H9 (cell line): Measurements from ENCODE around the gene SPSB2. TPM values are rescaled to one million over a fixed set of nuclear protein-coding genes. Genes with fewer than 3 reads are reported as not detected.

ENCODE experiments used
- DNase-seq: peaks from one replicate; pipeline ENCODE4 v3.0.0-alpha.2; 2017
- H2AFZ ChIP-seq: one replicate; pipeline ENCODE4 v1.6.1; 2013; ENCODE audit warnings: mild to moderate bottlenecking, low read length, control low read depth, moderate library complexity
- H2AK5ac ChIP-seq: 2 replicates; pipeline ENCODE4 v1.6.1; 2013; ENCODE audit warnings: low read length, control low read depth, mixed read lengths; ENCODE audit not compliant: insufficient read length
- H2BK120ac ChIP-seq: one replicate; pipeline ENCODE4 v1.6.1; 2013; ENCODE audit warnings: low read depth, mild to moderate bottlenecking, low read length, control low read depth, inconsistent platforms; ENCODE audit not compliant: poor library complexity, severe bottlenecking
- H2BK12ac ChIP-seq: 2 replicates; pipeline ENCODE4 v1.6.1; 2013; ENCODE audit warnings: low read length, control low read depth, mixed read lengths, low read depth; ENCODE audit not compliant: insufficient read length
- H2BK15ac ChIP-seq: 2 replicates; pipeline ENCODE4 v1.6.1; 2013; ENCODE audit warnings: low read depth, low read length, control low read depth
- H2BK20ac ChIP-seq: one replicate; pipeline ENCODE4 v1.6.1; 2013; ENCODE audit warnings: low read depth, mild to moderate bottlenecking, low read length, control low read depth, inconsistent platforms; ENCODE audit not compliant: poor library complexity, severe bottlenecking
- H2BK5ac ChIP-seq: 2 replicates; pipeline ENCODE4 v1.6.1; 2013; ENCODE audit warnings: low read length, control low read depth, mixed read lengths; ENCODE audit not compliant: insufficient read length
- H3K14ac ChIP-seq: 2 replicates; pipeline ENCODE4 v1.6.1; 2013; ENCODE audit warnings: low read length, control low read depth; ENCODE audit not compliant: insufficient read depth
- H3K18ac ChIP-seq: 2 replicates; pipeline ENCODE4 v1.6.1; 2013; ENCODE audit warnings: low read depth, mild to moderate bottlenecking, mixed read lengths, low read length, control low read depth; ENCODE audit not compliant: insufficient read length
- H3K23ac ChIP-seq: 2 replicates; pipeline ENCODE4 v1.6.1; 2013; ENCODE audit warnings: low read length, control low read depth, mixed read lengths, low read depth; ENCODE audit not compliant: insufficient read length
- H3K23me2 ChIP-seq: 2 replicates; pipeline ENCODE4 v1.6.1; 2013; ENCODE audit warnings: low read depth, mild to moderate bottlenecking, mixed read lengths, low read length, control low read depth; ENCODE audit not compliant: insufficient read length, poor library complexity, severe bottlenecking
- H3K27ac ChIP-seq: 2 replicates; pipeline ENCODE4 v1.5.1; 2013; ENCODE audit warnings: low read length, control low read depth, mixed read lengths, low read depth; ENCODE audit not compliant: insufficient read length
- H3K27me3 ChIP-seq: 2 replicates; pipeline ENCODE4 v1.6.1; 2013; ENCODE audit warnings: low read length, control low read depth, inconsistent platforms; ENCODE audit not compliant: insufficient read depth
- H3K4ac ChIP-seq: 2 replicates; pipeline ENCODE4 v1.6.1; 2013; ENCODE audit warnings: low read depth, mild to moderate bottlenecking, control low read depth, inconsistent platforms, low read length, moderate library complexity
- H3K4me1 ChIP-seq: 2 replicates; pipeline ENCODE4 v1.6.1; 2013; ENCODE audit warnings: low read length, control low read depth, inconsistent platforms; ENCODE audit not compliant: insufficient read depth
- H3K4me2 ChIP-seq: 2 replicates; pipeline ENCODE4 v1.6.1; 2013; ENCODE audit warnings: low read length, control low read depth, mixed read lengths; ENCODE audit not compliant: insufficient read length, insufficient read depth
- H3K56ac ChIP-seq: 2 replicates; pipeline ENCODE4 v1.6.1; 2013; ENCODE audit warnings: low read depth, mild to moderate bottlenecking, mixed read lengths, low read length, control low read depth; ENCODE audit not compliant: insufficient read length
- H3K79me1 ChIP-seq: 2 replicates; pipeline ENCODE4 v1.6.1; 2013; ENCODE audit warnings: low read depth, mild to moderate bottlenecking, moderate library complexity, low read length, control low read depth, inconsistent platforms; ENCODE audit not compliant: insufficient read depth, poor library complexity, severe bottlenecking
- H3K79me2 ChIP-seq: 2 replicates; pipeline ENCODE4 v1.6.1; 2013; ENCODE audit warnings: low read length, control low read depth, inconsistent platforms; ENCODE audit not compliant: insufficient read depth
- H3K9ac ChIP-seq: 2 replicates; pipeline ENCODE4 v1.6.1; 2013; ENCODE audit warnings: low read length, control low read depth, mixed read lengths; ENCODE audit not compliant: insufficient read length; ENCODE audit errors: extremely low read depth
- H3K9me3 ChIP-seq: one replicate; pipeline ENCODE4 v1.6.1; 2013; ENCODE audit warnings: low read depth, low read length, inconsistent platforms; ENCODE audit not compliant: control insufficient read depth
- H3T11ph ChIP-seq: one replicate; pipeline ENCODE4 v1.6.1; 2013; ENCODE audit warnings: mild to moderate bottlenecking, low read length, control low read depth, inconsistent platforms
- H4K20me1 ChIP-seq: one replicate; pipeline ENCODE4 v1.6.1; 2013; ENCODE audit not compliant: control insufficient read depth, insufficient read length, insufficient read depth
- H4K5ac ChIP-seq: 2 replicates; pipeline ENCODE4 v1.6.1; 2013; ENCODE audit warnings: low read depth, mild to moderate bottlenecking, mixed read lengths, low read length, control low read depth; ENCODE audit not compliant: insufficient read length
- H4K8ac ChIP-seq: replicated peaks from 2 replicates; pipeline ENCODE4 v1.6.1; 2013; ENCODE audit warnings: low read length, control low read depth, mixed read lengths, low read depth; ENCODE audit not compliant: insufficient read length
- H4K91ac ChIP-seq: 2 replicates; pipeline ENCODE4 v1.6.1; 2013; ENCODE audit warnings: low read depth, mild to moderate bottlenecking, moderate library complexity, mixed read lengths, low read length, control low read depth; ENCODE audit not compliant: insufficient read length
- H3K27ac Mint-ChIP-seq, 3 experiments: 2 replicates in 2 of 3; 3 replicates in 1 of 3; pipeline ENCODE4 v1.8.0; 2020 to 2021; ENCODE audit warnings: mixed read lengths in 3 of 3, mild to moderate bottlenecking in 1 of 3, moderate library complexity in 1 of 3
- H3K27me3 Mint-ChIP-seq: 2 replicates; pipeline ENCODE4 v1.8.0; 2021; ENCODE audit warnings: low read depth, mild to moderate bottlenecking, moderate library complexity, mixed read lengths
- H3K36me3 Mint-ChIP-seq, 3 experiments: 2 replicates in 2 of 3; 3 replicates in 1 of 3; pipeline ENCODE4 v1.8.0; 2020 to 2021; ENCODE audit warnings: low read depth in 3 of 3, mixed read lengths in 3 of 3; ENCODE audit not compliant: insufficient read depth in 1 of 3
- H3K4me1 Mint-ChIP-seq, 2 experiments: 2 replicates each; pipeline ENCODE4 v1.8.0; 2020; ENCODE audit warnings: mixed read lengths in 2 of 2
- H3K4me3 Mint-ChIP-seq, 2 experiments: 2 replicates in 1 of 2; 3 replicates in 1 of 2; pipeline ENCODE4 v1.8.0; 2020 to 2021; ENCODE audit warnings: mild to moderate bottlenecking in 2 of 2, mixed read lengths in 2 of 2, moderate library complexity in 1 of 2
- H3K9me3 Mint-ChIP-seq, 2 experiments: 2 replicates in 1 of 2; 3 replicates in 1 of 2; pipeline ENCODE4 v1.8.0; 2020; ENCODE audit warnings: mild to moderate bottlenecking in 2 of 2, mixed read lengths in 2 of 2, moderate library complexity in 1 of 2
- CTCF ChIP-seq: fragments of 200-600 bp; sonication (generic); conservative IDR thresholded peaks from 3 replicates; pipeline ENCODE4 v1.8.0; 2021; ENCODE audit warnings: antibody characterized with exemption, mild to moderate bottlenecking
- WGBS: extraction: QIAGEN DNeasy Blood & Tissue Kit; methylation state at CpG from one replicate; pipeline ENCODE4 v1.1.7; 2013; ENCODE audit warnings: missing lambda C conversion rate, low lambda C conversion rate, mixed read lengths; ENCODE audit not compliant: insufficient read length; ENCODE audit errors: extremely low coverage; 5-methylcytosine and 5-hydroxymethylcytosine counted together
- total RNA-seq: library from RNA; stranded (reverse); gene quantifications from 2 replicates; pipeline ENCODE4 v1.2.1, GENCODE V29; 2021

The SPSB2 gene
- total RNA-seq, 1 experiment from 2014 or later = 13.7 TPM

- no peak overlapping the region for H3K4me2 ChIP-seq
- H2AFZ ChIP-seq = no peak overlapping the region
- H2BK20ac ChIP-seq = no peak overlapping the region
- no peak overlapping the region for H2BK15ac ChIP-seq
- H3K27me3 Mint-ChIP-seq = no peaks in the 10 kb centered on the region
- no peak overlapping the region for H2BK5ac ChIP-seq
- H2BK120ac ChIP-seq = no peak overlapping the region
- no peaks in the 10 kb centered on the region for H3K9me3 ChIP-seq
- no peak overlapping the region for H3K23ac ChIP-seq
- peaks cover 2% of the 10 kb centered on the region for H4K20me1 ChIP-seq
- H3K9me3 Mint-ChIP-seq = no peaks in the 10 kb centered on the region; a peak in 1 of 5 replicates
- H3K27me3 ChIP-seq = no peaks in the 10 kb centered on the region
- peak overlapping the region; percentile 94 to 98 for H3K4me3 Mint-ChIP-seq
- DNase-seq = no peak
- H4K5ac ChIP-seq = no peak overlapping the region
- no peak overlapping the region for H4K91ac ChIP-seq
- H3K18ac ChIP-seq = no peak overlapping the region
- H2BK12ac ChIP-seq = no peak overlapping the region
- H3K14ac ChIP-seq = no peak overlapping the region
- H3K4ac ChIP-seq = no peak overlapping the region
- H3K79me2 ChIP-seq = peaks cover 5% of the 10 kb centered on the region; the same call in 1 of the 2 replicates
- no peak overlapping the region for H3K56ac ChIP-seq
- H3K23me2 ChIP-seq = peaks cover 16% of the 10 kb centered on the region
- no peak overlapping the region for H2AK5ac ChIP-seq
- peaks cover 24 to 26% of the 10 kb centered on the region in 2 experiments for H3K4me1 Mint-ChIP-seq
- no peak overlapping the region for H3K27ac ChIP-seq
- H3K36me3 Mint-ChIP-seq = peaks cover 27 to 60% (median 59%) of the 10 kb centered on the region in 3 experiments; a peak in 6 of 7 replicates
- H3K27ac Mint-ChIP-seq = peak overlapping the region in 2 of 3 experiments; percentile 71 to 84; a peak in 3 of 7 replicates
- H4K8ac ChIP-seq = no peak overlapping the region
- H3K4me1 ChIP-seq = no peaks in the 10 kb centered on the region; the same call in 1 of the 2 replicates
- H3K79me1 ChIP-seq = no peaks in the 10 kb centered on the region
- H3T11ph ChIP-seq = no peak overlapping the region
- no peak overlapping the region for H3K9ac ChIP-seq
- TF ChIP-seq CTCF = no peak
- WGBS = no CpG with 5 or more reads among the region's 1 CpG
These were observed 19.5 kb downstream of the SPSB2 start for GRCh38 chr12:6853626-6854025.
